ENCODE data around the gene TUBAL3. TPM values are rescaled to one million over a fixed set of nuclear protein-coding genes. Genes with fewer than 3 reads are reported as not detected.

TUBAL3 gene
- total RNA-seq, 1 experiment from 2014 or later, result 0.52 TPM

- no TSS peak for BruUV-seq (replicated peaks)
- no peaks in the 10 kb centered on the region for H3K36me3 ChIP-seq (ENCODE audit: low read depth)
- ChIA-PET POLR2A (ENCODE audit: unreplicated experiment) (no interaction called here), CTCF (no interaction called here)
- no peak overlapping the region for H3K4me2 ChIP-seq
- no peak overlapping the region for H3K27ac ChIP-seq
- no peak for DNase-seq
- H3F3A ChIP-seq (ENCODE audit: insufficient read depth, low read depth), result no peaks in the 10 kb centered on the region
- intact Hi-C loops (cut with micrococcal nuclease; ENCODE audit: unreplicated experiment), result no loop called here
- no peaks in the 10 kb centered on the region for H3K9me2 ChIP-seq (ENCODE audit: insufficient read depth)
- no peak overlapping the region for H2AFZ ChIP-seq
- H3K27me3 ChIP-seq (ENCODE audit: insufficient read depth, low read depth), result no peaks in the 10 kb centered on the region
- no peaks in the 10 kb centered on the region for H3K4me1 ChIP-seq (replicated peaks; ENCODE audit: insufficient read depth)
- TF ChIP-seq EZH2 (IDR thresholded peaks at IDR 0.05; ENCODE audit: low read depth) (no peak), CTCF (conservative IDR thresholded peaks at IDR 0.05) (no peak)
- H4K20me1 ChIP-seq (ENCODE audit: insufficient read depth), result no peaks in the 10 kb centered on the region
- no peaks in the 10 kb centered on the region for H3K79me2 ChIP-seq (ENCODE audit: low read depth)
- H3K4me3 ChIP-seq, result no peak overlapping the region
- H3K9me3 ChIP-seq (ENCODE audit: insufficient read depth, low read depth), result no peaks in the 10 kb centered on the region
Measured at GRCh38 chr10:5355594-5356301, 48.9 kb downstream of the TUBAL3 start.

GRCh38 chr10:5354068-5354467 lies 50.6 kb downstream of the TUBAL3 start:
- H3K36me3 ChIP-seq (ENCODE audit: low read depth), result no peaks in the 10 kb centered on the region
- no peak for DNase-seq
- ChIA-PET POLR2A (ENCODE audit: unreplicated experiment) (no interaction called here), CTCF (no interaction called here)
- H3K4me1 ChIP-seq (replicated peaks; ENCODE audit: insufficient read depth), result no peaks in the 10 kb centered on the region
- intact Hi-C loops (cut with micrococcal nuclease; ENCODE audit: unreplicated experiment), result no loop called here
- H3K4me2 ChIP-seq, result no peak overlapping the region
- H3K27ac ChIP-seq, result no peak overlapping the region
- TF ChIP-seq CTCF (conservative IDR thresholded peaks at IDR 0.05), result no peak
- no peak for TF ChIP-seq EZH2 (IDR thresholded peaks at IDR 0.05; ENCODE audit: low read depth)
- H3K9me2 ChIP-seq (ENCODE audit: insufficient read depth), result no peaks in the 10 kb centered on the region
- no peaks in the 10 kb centered on the region for H4K20me1 ChIP-seq (ENCODE audit: insufficient read depth)
- no peaks in the 10 kb centered on the region for H3K79me2 ChIP-seq (ENCODE audit: low read depth)
- no peaks in the 10 kb centered on the region for H3K9me3 ChIP-seq (ENCODE audit: insufficient read depth, low read depth)
- no peak overlapping the region for H3K4me3 ChIP-seq
- no peak overlapping the region for H2AFZ ChIP-seq
- no peaks in the 10 kb centered on the region for H3F3A ChIP-seq (ENCODE audit: insufficient read depth, low read depth)
- H3K27me3 ChIP-seq (ENCODE audit: insufficient read depth, low read depth), result no peaks in the 10 kb centered on the region
- BruUV-seq (replicated peaks), result no TSS peak

GRCh38 chr10:5349362-5349761 lies 55.3 kb downstream of the TUBAL3 start:
- TF ChIP-seq CTCF (conservative IDR thresholded peaks at IDR 0.05), result no peak
- H3K79me2 ChIP-seq (ENCODE audit: low read depth), result no peaks in the 10 kb centered on the region

More at GRCh38 chr10:5349362-5349761, 55.3 kb downstream of the TUBAL3 start:
- H3K4me1 ChIP-seq (replicated peaks; ENCODE audit: insufficient read depth), result no peaks in the 10 kb centered on the region
- H3K4me2 ChIP-seq, result no peak overlapping the region
- no peaks in the 10 kb centered on the region for H4K20me1 ChIP-seq (ENCODE audit: insufficient read depth)
- H3K36me3 ChIP-seq (ENCODE audit: low read depth), result no peaks in the 10 kb centered on the region
- H3F3A ChIP-seq (ENCODE audit: insufficient read depth, low read depth), result no peaks in the 10 kb centered on the region
- H3K9me2 ChIP-seq (ENCODE audit: insufficient read depth), result no peaks in the 10 kb centered on the region
- H3K27ac ChIP-seq, result no peak overlapping the region
- H2AFZ ChIP-seq, result no peak overlapping the region
- BruUV-seq (replicated peaks), result no TSS peak
- no peaks in the 10 kb centered on the region for H3K27me3 ChIP-seq (ENCODE audit: insufficient read depth, low read depth)
- POLR2A ChIA-PET (ENCODE audit: unreplicated experiment), result no interaction called here
- no peak for DNase-seq
- no peak overlapping the region for H3K4me3 ChIP-seq
- CTCF ChIA-PET, result no interaction called here
- intact Hi-C loops (cut with micrococcal nuclease; ENCODE audit: unreplicated experiment), result no loop called here
- no peaks in the 10 kb centered on the region for H3K9me3 ChIP-seq (ENCODE audit: insufficient read depth, low read depth)
